ENCODE measurements around the gene COPRS.
"Not testable (repeated sequence)": the region's sequence is repeated elsewhere in the genome, so short reads cannot be mapped to it uniquely, and the experiment has no call there.

Gene COPRS

DNA sequence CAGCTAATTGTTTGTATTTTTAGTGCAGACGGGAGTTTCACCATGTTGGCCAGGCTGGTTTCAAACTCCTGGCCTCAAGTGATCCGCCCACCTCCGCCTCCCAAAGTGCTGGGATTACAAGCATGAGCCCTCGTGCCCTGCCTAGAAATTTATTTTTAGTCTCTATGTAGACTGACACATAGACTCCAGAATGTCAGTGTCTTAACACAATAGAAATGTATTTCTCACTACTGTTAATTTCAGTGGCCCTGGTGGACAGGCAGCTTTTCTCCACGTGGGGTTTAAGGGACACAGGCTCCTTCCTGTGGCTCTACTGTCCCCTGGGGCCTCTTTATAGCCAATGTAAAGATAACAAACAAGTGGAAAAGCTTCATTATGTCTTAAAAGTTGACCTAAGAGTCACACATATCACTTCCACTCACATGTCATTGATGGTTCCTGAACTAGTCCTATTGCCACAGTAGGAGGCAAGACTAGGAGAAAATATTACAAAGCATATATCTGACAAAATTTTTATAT lies 43.8 kb downstream of the COPRS start:
- H3K9me3 ChIP-seq (ENCODE audit: control insufficient read depth, low read length) = no peaks in the 10 kb centered on the region
- no peaks in the 10 kb centered on the region for H3K36me3 ChIP-seq (ENCODE audit: control insufficient read depth, insufficient read depth, low read length)
- H3K4me3 ChIP-seq (ENCODE audit: insufficient read depth, low read depth, low read length) = no peak overlapping the region
- no peaks in the 10 kb centered on the region for H3K27me3 ChIP-seq (ENCODE audit: control insufficient read depth, insufficient read depth, low read length, poor library complexity, severe bottlenecking)
- H3K4me1 ChIP-seq (ENCODE audit: control insufficient read depth, insufficient read depth, low read length) = no peaks in the 10 kb centered on the region
- no peak overlapping the region for H3K27ac ChIP-seq (ENCODE audit: insufficient read depth, low read depth, low read length, poor library complexity, severe bottlenecking)
- WGBS, 2 experiments = 73 to 80% methylated on average over 5 of the region's 5 CpGs

DNA sequence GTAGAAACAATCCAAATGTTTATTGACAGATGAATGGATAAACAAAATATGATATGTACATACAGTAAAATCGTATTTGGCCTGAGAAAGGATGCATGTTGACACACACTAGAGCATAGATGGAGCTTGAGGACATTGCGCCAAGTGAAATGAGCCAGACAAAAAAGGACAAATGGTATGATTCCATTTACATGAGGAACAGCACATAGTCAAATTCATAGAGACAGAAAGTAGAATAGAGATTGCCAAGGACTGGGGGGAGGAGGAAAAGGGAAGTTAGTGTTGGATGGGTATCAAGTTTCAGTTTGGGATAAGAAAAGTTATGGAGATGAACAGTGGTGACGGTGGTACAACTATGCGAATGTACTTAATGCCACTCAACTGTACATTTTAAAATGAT lies 47.9 kb downstream of the COPRS start:
- Histone ChIP-seq H3K27me3 (ENCODE audit: control insufficient read depth, insufficient read depth, low read length, poor library complexity, severe bottlenecking) (no peaks in the 10 kb centered on the region), H3K4me3 (ENCODE audit: insufficient read depth, low read depth, low read length) (no peak overlapping the region), H3K27ac (ENCODE audit: insufficient read depth, low read depth, low read length, poor library complexity, severe bottlenecking) (no peak overlapping the region), H3K36me3 (ENCODE audit: control insufficient read depth, insufficient read depth, low read length) (no peaks in the 10 kb centered on the region), H3K9me3 (ENCODE audit: control insufficient read depth, low read length) (no peaks in the 10 kb centered on the region), H3K4me1 (ENCODE audit: control insufficient read depth, insufficient read depth, low read length) (no peaks in the 10 kb centered on the region)
- 97% methylated on average over 4 of the region's 4 CpGs for WGBS, 2 experiments

DNA sequence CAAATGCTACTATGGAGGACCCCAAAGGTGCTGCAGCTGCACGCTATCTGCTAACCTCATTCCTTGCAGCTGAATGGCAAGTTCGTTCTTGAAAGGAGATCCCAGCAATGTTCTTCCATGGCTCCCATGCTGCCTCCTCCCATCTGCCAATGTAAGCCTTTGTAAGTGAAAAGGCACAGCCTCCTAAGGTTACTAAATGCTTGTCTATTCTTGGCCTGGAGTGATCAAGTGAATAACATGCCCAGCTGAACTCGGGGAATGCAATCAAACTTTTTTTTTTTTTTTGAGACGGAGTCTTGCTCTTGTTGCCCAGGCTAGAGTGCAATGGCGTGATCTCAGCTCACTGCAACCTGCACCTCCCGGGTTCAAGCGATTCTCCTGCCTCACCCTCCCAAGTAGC lies 49.2 kb downstream of the COPRS start:
- not testable (repeated sequence) for H3K4me3 ChIP-seq (ENCODE audit: insufficient read depth, low read depth, low read length); H3K27ac ChIP-seq (ENCODE audit: insufficient read depth, low read depth, low read length, poor library complexity, severe bottlenecking); H3K27me3 ChIP-seq (ENCODE audit: control insufficient read depth, insufficient read depth, low read length, poor library complexity, severe bottlenecking); H3K36me3 ChIP-seq (ENCODE audit: control insufficient read depth, insufficient read depth, low read length); H3K4me1 ChIP-seq (ENCODE audit: control insufficient read depth, insufficient read depth, low read length); H3K9me3 ChIP-seq (ENCODE audit: control insufficient read depth, low read length)
- 90 to 92% methylated on average over 7 of the region's 7 CpGs for WGBS, 2 experiments

DNA sequence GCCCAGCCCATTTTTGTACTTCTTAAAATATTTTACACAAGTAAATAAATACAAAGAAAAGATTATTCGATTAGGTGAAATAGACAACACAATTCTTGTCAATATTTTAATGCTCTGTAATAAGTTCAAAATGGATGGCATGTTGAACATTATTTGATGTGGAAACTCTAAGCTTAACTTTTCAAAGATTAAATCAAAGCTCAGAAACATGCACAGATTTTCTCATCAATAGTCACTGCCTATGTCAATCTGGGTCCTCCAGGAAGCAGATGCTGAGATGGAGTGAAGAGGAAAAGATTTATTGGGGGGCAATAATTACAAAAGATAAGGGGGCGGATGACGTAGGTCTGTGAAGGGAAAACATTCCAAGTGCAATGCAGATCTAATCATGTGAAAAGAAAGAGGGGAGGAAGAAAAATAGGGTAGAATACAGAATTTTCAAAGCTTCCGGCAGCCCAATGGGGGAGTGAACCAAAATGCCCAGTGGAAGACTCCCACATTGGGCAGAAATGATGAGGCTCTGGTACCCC lies 50.5 kb downstream of the COPRS start:
- no peak overlapping the region for H3K27ac ChIP-seq (ENCODE audit: insufficient read depth, low read depth, low read length, poor library complexity, severe bottlenecking)

DNA sequence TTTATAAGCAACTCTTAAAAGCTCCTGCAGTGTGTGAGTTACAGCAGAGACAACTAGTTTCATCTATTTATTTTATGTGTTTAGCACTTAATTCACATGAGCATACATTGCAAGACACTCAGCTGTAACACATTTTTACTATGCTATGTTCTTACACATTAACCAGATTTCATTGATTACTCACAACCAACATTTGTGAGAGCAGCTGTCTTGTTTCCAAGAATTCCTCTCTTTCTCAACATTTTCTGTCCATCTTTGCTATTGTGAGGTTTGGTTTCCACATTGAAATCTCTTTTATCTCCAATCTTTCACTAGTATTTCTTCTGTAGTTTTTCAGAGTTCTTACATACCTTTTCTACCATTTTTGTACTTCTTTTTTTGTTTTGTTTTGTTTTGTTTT lies 51.2 kb downstream of the COPRS start:
- Histone ChIP-seq H3K27ac (ENCODE audit: insufficient read depth, low read depth, low read length, poor library complexity, severe bottlenecking) (no peak overlapping the region), H3K9me3 (ENCODE audit: control insufficient read depth, low read length) (no peaks in the 10 kb centered on the region), H3K4me1 (ENCODE audit: control insufficient read depth, insufficient read depth, low read length) (no peaks in the 10 kb centered on the region), H3K36me3 (ENCODE audit: control insufficient read depth, insufficient read depth, low read length) (no peaks in the 10 kb centered on the region), H3K4me3 (ENCODE audit: insufficient read depth, low read depth, low read length) (no peak overlapping the region), H3K27me3 (ENCODE audit: control insufficient read depth, insufficient read depth, low read length, poor library complexity, severe bottlenecking) (no peaks in the 10 kb centered on the region)

More for the DNA sequence above, 50.5 kb downstream of the COPRS start:
- WGBS, 2 experiments = 95 to 96% methylated on average over 3 of the region's 4 CpGs
- no peaks in the 10 kb centered on the region for H3K36me3 ChIP-seq (ENCODE audit: control insufficient read depth, insufficient read depth, low read length)
- no peaks in the 10 kb centered on the region for H3K27me3 ChIP-seq (ENCODE audit: control insufficient read depth, insufficient read depth, low read length, poor library complexity, severe bottlenecking)
- H3K9me3 ChIP-seq (ENCODE audit: control insufficient read depth, low read length) = no peaks in the 10 kb centered on the region
- no peak overlapping the region for H3K4me3 ChIP-seq (ENCODE audit: insufficient read depth, low read depth, low read length)
- no peaks in the 10 kb centered on the region for H3K4me1 ChIP-seq (ENCODE audit: control insufficient read depth, insufficient read depth, low read length)

DNA sequence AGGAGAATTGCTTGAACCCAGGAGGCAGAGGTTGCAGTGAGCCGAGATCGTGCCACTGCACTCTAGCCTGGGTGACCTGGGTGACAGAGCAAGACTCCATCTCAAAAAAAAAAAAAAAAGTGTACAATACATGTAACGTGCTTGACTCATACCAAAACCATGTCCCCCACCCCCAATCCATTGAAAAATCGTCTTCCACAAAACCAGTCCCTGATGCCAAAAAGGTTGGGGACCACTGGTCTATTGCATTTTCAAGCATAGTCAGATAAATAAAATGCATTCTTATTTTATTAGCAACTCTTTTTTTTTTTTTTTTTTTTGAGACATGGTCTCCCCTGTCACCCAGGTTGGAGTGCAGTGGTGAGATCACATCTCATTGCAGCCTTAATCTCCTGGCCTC lies 52.1 kb downstream of the COPRS start:
- H3K9me3 ChIP-seq (ENCODE audit: control insufficient read depth, low read length) = no peaks in the 10 kb centered on the region
- no peaks in the 10 kb centered on the region for H3K4me1 ChIP-seq (ENCODE audit: control insufficient read depth, insufficient read depth, low read length)
- WGBS, 2 experiments = 96 to 99% methylated on average over 4 of the region's 4 CpGs
- H3K36me3 ChIP-seq (ENCODE audit: control insufficient read depth, insufficient read depth, low read length) = no peaks in the 10 kb centered on the region
- H3K27ac ChIP-seq (ENCODE audit: insufficient read depth, low read depth, low read length, poor library complexity, severe bottlenecking) = no peak overlapping the region
- no peaks in the 10 kb centered on the region for H3K27me3 ChIP-seq (ENCODE audit: control insufficient read depth, insufficient read depth, low read length, poor library complexity, severe bottlenecking)
- H3K4me3 ChIP-seq (ENCODE audit: insufficient read depth, low read depth, low read length) = no peak overlapping the region

DNA sequence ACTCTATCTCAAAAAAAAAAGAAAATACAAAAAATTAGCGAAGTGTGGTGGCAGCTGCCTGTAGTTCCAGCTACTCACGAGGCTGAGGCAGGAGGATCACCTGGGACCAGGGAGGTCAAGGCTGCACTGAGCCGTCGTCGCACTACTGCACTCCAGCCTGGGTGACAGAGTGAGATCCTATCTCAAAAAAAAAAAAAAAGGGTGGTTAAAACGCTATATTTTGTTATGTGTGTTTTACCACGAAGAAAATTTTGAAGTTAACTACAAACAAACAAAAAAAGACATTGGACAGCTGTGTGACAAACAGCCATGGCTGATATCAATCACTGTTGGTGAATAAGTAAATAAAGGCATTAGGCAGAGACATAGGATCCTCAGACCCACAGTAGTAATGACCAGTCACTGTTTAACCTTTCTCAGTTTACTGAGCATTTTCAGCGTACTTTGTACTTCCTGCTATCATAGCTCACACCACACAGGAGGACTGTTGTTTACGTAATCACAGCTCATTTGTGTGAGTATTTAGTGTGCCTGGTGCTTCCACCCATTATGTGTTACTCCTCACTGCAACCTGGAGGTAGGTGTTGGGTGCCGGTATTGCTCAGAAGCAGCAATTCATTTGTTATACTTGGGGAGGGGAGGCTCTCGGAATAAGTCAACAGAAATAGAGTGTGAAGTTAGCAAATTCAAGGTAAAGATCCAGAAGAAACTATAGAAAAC lies 55.4 kb downstream of the COPRS start:
- Histone ChIP-seq H3K9me3 (ENCODE audit: control insufficient read depth, low read length) (no peaks in the 10 kb centered on the region), H3K27me3 (ENCODE audit: control insufficient read depth, insufficient read depth, low read length, poor library complexity, severe bottlenecking) (no peaks in the 10 kb centered on the region), H3K4me3 (ENCODE audit: insufficient read depth, low read depth, low read length) (no peak overlapping the region), H3K4me1 (ENCODE audit: control insufficient read depth, insufficient read depth, low read length) (no peaks in the 10 kb centered on the region), H3K27ac (ENCODE audit: insufficient read depth, low read depth, low read length, poor library complexity, severe bottlenecking) (no peak overlapping the region), H3K36me3 (ENCODE audit: control insufficient read depth, insufficient read depth, low read length) (no peaks in the 10 kb centered on the region)
- 95% methylated on average over 10 of the region's 11 CpGs for WGBS, 2 experiments

DNA sequence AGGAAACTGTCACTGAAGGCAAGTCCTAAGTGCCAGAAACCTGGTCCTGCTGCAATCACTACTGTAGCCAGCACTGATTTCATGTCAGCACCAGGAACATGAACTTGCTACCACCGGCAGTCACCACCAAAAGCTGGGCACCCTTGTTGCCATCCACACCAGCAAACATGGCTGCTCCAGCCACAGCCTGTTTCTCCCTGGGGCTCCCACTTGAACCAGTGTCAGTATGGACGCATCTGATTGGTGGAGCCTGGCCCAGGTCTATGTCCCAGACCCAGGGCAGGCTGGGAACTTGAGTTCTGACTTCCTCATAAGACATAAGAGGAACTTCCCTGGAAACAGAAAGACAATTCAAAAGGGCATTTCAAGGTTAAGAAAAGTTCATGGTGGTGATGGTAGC lies 56.5 kb downstream of the COPRS start:
- 94 to 95% methylated on average over 2 of the region's 2 CpGs for whole genome bisulfite sequencing, 2 experiments
- Histone ChIP-seq H3K4me1 (ENCODE audit: control insufficient read depth, insufficient read depth, low read length) (no peaks in the 10 kb centered on the region), H3K36me3 (ENCODE audit: control insufficient read depth, insufficient read depth, low read length) (no peaks in the 10 kb centered on the region), H3K4me3 (ENCODE audit: insufficient read depth, low read depth, low read length) (no peak overlapping the region), H3K27ac (ENCODE audit: insufficient read depth, low read depth, low read length, poor library complexity, severe bottlenecking) (no peak overlapping the region), H3K9me3 (ENCODE audit: control insufficient read depth, low read length) (no peaks in the 10 kb centered on the region), H3K27me3 (ENCODE audit: control insufficient read depth, insufficient read depth, low read length, poor library complexity, severe bottlenecking) (no peaks in the 10 kb centered on the region)
